ENCODE data around the gene SEMA7A. TPM values are rescaled to one million over a fixed set of nuclear protein-coding genes. Genes with fewer than 3 reads are reported as not detected.

The SEMA7A gene
- total RNA-seq, 4 donors from 2014 or later, result 0.20 to 5.6 (median 3.1) TPM

DNA sequence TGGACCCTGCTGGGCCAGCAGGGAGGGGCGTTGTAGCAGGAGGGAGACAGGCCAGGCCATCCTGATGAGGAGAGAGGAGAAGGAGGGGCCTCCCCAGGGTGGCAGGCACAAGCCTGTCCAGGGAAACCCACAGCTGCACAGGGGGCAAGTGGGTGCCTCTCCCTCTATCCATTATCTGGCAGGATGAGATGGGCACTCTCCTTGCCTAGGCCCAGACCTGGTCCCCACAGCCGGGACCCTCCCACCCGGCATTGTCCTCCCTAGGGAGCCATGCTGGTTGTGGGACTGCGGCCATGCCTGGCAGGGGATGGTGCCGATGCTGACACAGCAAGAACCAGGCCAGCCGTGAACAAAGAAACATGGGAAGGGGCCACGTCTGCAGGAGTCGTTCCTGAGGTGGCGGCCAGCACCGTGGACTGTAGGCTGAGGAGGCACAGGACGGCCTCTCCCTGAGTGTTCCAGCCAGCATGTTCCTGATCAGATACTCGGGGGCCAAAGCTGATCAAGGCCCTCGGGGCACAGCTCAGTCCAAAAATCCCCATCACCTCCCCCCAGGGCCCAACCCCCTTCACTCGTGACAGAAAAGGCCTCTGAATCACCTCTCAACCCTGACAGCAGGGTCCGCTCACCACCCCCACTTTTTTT lies 47.1 kb downstream of the SEMA7A start:
- H3K27ac ChIP-seq, result no peak overlapping the region
- no peaks in the 10 kb centered on the region for H3K27me3 ChIP-seq
- WGBS, 2 donors (ENCODE audit: low coverage in 1 of 2), result 91% methylated on average over 15 of the region's 15 CpGs; no CpG with 5 or more reads in 1 of the 2 donors
- no peak for DNase-seq
- no peak overlapping the region for H3K4me3 ChIP-seq
- no peaks in the 10 kb centered on the region for H3K36me3 ChIP-seq
- intact Hi-C loops (cut with DNase I; ENCODE audit: low total_unique reads) (loop anchor here (5.0 to 10.0 kb wide), 2 partner anchors 51 to 238 kb away; no protein-coding TSS in a partner anchor), in situ Hi-C loops (cut with MboI; ENCODE audit: low pct_ligation_motif_present in 1 of 4, low pct_unique_long_range_greater_than_20kb in 1 of 4, low sequenced_read_pairs in 3 of 4) (loop anchor here in 2 of 4 donors (5.0 to 25.0 kb wide), 2 partner anchors 51 to 376 kb away; no protein-coding TSS in a partner anchor)
- no peak for TF ChIP-seq POLR2A (IDR thresholded peaks at IDR 0.05)
- no peak for TF ChIP-seq POLR2AphosphoS5 (IDR thresholded peaks at IDR 0.05)
- TF ChIP-seq, protein P1, sequence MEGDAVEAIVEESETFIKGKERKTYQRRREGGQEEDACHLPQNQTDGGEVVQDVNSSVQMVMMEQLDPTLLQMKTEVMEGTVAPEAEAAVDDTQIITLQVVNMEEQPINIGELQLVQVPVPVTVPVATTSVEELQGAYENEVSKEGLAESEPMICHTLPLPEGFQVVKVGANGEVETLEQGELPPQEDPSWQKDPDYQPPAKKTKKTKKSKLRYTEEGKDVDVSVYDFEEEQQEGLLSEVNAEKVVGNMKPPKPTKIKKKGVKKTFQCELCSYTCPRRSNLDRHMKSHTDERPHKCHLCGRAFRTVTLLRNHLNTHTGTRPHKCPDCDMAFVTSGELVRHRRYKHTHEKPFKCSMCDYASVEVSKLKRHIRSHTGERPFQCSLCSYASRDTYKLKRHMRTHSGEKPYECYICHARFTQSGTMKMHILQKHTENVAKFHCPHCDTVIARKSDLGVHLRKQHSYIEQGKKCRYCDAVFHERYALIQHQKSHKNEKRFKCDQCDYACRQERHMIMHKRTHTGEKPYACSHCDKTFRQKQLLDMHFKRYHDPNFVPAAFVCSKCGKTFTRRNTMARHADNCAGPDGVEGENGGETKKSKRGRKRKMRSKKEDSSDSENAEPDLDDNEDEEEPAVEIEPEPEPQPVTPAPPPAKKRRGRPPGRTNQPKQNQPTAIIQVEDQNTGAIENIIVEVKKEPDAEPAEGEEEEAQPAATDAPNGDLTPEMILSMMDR (IDR thresholded peaks at IDR 0.05), result no peak
- no peak for TF ChIP-seq EP300 (IDR thresholded peaks at IDR 0.05; ENCODE audit: low read depth)
- peaks cover 0 to 10% (median 0%) of the 10 kb centered on the region in 4 donors for H3K4me1 ChIP-seq
- no peaks in the 10 kb centered on the region for H3K9me3 ChIP-seq

DNA sequence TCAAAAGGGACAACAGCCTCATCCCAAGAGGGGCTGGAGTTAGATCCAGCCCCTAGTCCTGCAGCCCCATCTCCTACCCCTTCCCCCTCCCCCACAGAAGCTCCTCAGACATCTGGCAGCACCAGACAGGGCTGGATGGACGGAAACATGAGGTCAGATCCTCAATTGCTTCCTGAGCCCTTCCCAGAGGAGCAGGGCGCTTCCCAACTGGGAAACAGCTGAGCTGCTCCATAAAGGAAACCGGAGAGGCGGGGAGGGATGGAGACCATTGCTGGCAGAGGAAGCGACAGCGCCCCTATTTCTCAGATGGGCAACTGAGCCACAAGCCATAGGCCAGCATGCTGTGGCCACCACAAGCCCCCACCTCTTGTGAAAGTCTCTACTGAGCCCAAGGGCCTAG lies 48.0 kb downstream of the SEMA7A start:
- peak overlapping the region in 3 of 4 donors; percentile 22 to 37 (median 24) for H3K27ac ChIP-seq
- H3K4me3 ChIP-seq, result no peak overlapping the region
- H3K36me3 ChIP-seq, result no peaks in the 10 kb centered on the region
- intact Hi-C loops (cut with DNase I; ENCODE audit: low total_unique reads) (loop anchor here (5.0 to 10.0 kb wide), 2 partner anchors 52 to 239 kb away; no protein-coding TSS in a partner anchor), in situ Hi-C loops (cut with MboI; ENCODE audit: low pct_ligation_motif_present in 1 of 4, low pct_unique_long_range_greater_than_20kb in 1 of 4, low sequenced_read_pairs in 3 of 4) (loop anchor here in 2 of 4 donors (5.0 to 25.0 kb wide), 2 partner anchors 52 to 377 kb away; no protein-coding TSS in a partner anchor)
- peaks cover 0 to 10% (median 0%) of the 10 kb centered on the region in 4 donors for H3K4me1 ChIP-seq
- WGBS, 2 donors (ENCODE audit: low coverage in 1 of 2), result 84% methylated on average over 6 of the region's 6 CpGs; no CpG with 5 or more reads in 1 of the 2 donors
- H3K9me3 ChIP-seq, result no peaks in the 10 kb centered on the region
- no peak for DNase-seq
- H3K27me3 ChIP-seq, result no peaks in the 10 kb centered on the region
- no peak for TF ChIP-seq POLR2AphosphoS5 (IDR thresholded peaks at IDR 0.05)
- TF ChIP-seq, protein P1 (IDR thresholded peaks at IDR 0.05), result no peak
- TF ChIP-seq EP300 (IDR thresholded peaks at IDR 0.05; ENCODE audit: low read depth), result no peak
- no peak for TF ChIP-seq POLR2A (IDR thresholded peaks at IDR 0.05)

DNA sequence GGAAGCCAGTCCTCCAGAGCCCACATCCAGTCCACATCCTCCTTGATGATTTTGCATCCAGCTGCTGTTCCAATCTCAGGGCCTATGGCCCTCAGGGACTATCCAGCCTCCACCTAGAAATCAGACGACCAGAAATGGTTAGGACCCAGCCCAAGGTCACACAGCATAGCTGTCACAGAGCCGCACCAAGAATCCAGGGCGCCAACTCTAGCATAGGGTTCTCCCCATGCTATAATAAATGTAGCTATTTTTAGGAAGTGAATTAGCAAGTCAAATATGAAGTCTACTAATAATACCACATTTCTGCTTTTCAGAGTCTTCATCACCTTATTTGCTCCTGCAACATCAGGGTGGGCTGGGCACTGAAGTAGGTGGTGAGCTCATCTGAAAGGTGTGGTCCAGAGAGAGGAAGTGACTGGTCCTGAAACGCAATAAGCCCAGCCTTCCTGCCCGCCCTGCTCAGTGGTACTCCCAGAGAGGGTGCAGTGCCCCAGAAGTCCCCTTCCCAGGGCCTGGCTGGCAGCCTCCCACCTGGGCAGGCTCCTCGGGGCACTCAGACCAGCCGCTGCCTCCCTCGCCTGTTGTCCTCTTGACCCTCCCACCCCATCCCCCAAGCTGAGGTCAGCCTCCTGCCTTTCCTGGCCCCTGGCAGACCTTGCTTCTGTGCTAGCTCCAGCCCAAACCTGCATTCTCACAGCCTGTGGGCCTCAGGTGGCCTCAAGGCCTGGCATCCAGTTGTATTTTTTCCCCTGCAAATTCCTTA lies 48.7 kb downstream of the SEMA7A start:
- in situ Hi-C loops (cut with MboI; ENCODE audit: low pct_ligation_motif_present in 1 of 4, low pct_unique_long_range_greater_than_20kb in 1 of 4, low sequenced_read_pairs in 3 of 4) (loop anchor here in 3 of 4 donors (5.0 to 25.0 kb wide), 2 partner anchors 52 to 377 kb away; no protein-coding TSS in a partner anchor), intact Hi-C loops (cut with DNase I; ENCODE audit: low total_unique reads) (loop anchor here (5.0 to 10.0 kb wide), 2 partner anchors 52 to 240 kb away; no protein-coding TSS in a partner anchor)
- 57% methylated on average over 8 of the region's 8 CpGs; no CpG with 5 or more reads in 1 of the 2 donors for whole genome bisulfite sequencing, 2 donors (ENCODE audit: low coverage in 1 of 2)
- Histone ChIP-seq H3K36me3 (no peaks in the 10 kb centered on the region), H3K27ac (peak overlapping the region in 3 of 4 donors; percentile 22 to 37 (median 24)), H3K4me3 (no peak overlapping the region), H3K9me3 (no peaks in the 10 kb centered on the region), H3K27me3 (no peaks in the 10 kb centered on the region), H3K4me1 (peaks cover 0 to 10% (median 0%) of the 10 kb centered on the region in 4 donors)
- TF ChIP-seq POLR2A (IDR thresholded peaks at IDR 0.05), result no peak
- TF ChIP-seq, protein P1 (IDR thresholded peaks at IDR 0.05), result no peak
- no peak for TF ChIP-seq EP300 (IDR thresholded peaks at IDR 0.05; ENCODE audit: low read depth)
- no peak for TF ChIP-seq POLR2AphosphoS5 (IDR thresholded peaks at IDR 0.05)
- DNase-seq, result peak; percentile 58

DNA sequence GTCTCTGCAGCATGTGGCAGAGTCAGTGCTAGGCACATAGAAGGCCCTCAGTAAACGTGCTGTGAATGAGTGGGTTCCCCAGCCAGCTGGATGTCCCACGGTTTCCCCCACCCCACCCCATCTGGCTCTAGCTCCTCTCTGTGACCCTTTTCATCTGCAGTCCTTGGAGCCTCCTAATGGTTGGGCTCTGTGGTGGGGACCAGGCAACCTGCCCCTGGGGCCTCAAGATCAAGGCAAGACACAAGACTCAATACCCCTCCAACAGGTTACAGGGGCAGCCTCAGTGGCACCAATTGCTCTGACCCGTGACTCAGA lies 49.2 kb downstream of the SEMA7A start:
- in situ Hi-C loops (cut with MboI; ENCODE audit: low pct_ligation_motif_present in 1 of 4, low pct_unique_long_range_greater_than_20kb in 1 of 4, low sequenced_read_pairs in 3 of 4), result loop anchor here in 3 of 4 donors (5.0 to 25.0 kb wide), 2 partner anchors 53 to 378 kb away; no protein-coding TSS in a partner anchor
- intact Hi-C loops (cut with DNase I; ENCODE audit: low total_unique reads), result loop anchor here (10.0 kb wide), 1 partner anchor 240 kb away; no protein-coding TSS in a partner anchor
- DNase-seq, result no peak

More for the DNA sequence above, 49.2 kb downstream of the SEMA7A start:
- TF ChIP-seq EP300 (IDR thresholded peaks at IDR 0.05; ENCODE audit: low read depth), result no peak
- TF ChIP-seq POLR2AphosphoS5 (IDR thresholded peaks at IDR 0.05), result no peak
- no peak for TF ChIP-seq POLR2A (IDR thresholded peaks at IDR 0.05)
- TF ChIP-seq, protein P1 (IDR thresholded peaks at IDR 0.05), result no peak
- Histone ChIP-seq H3K36me3 (no peaks in the 10 kb centered on the region), H3K4me1 (peaks cover 0 to 10% (median 0%) of the 10 kb centered on the region in 4 donors), H3K27ac (peak overlapping the region in 3 of 4 donors; percentile 9 to 24 (median 21)), H3K9me3 (no peaks in the 10 kb centered on the region), H3K4me3 (no peak overlapping the region), H3K27me3 (no peaks in the 10 kb centered on the region)
- 41% methylated on average over 2 of the region's 3 CpGs; no CpG with 5 or more reads in 1 of the 2 donors for WGBS, 2 donors (ENCODE audit: low coverage in 1 of 2)

Data from transverse colon (tissue), 4 donors.